Fibroblast of gingiva (primary cell): Measurements from ENCODE around the gene SCYL3.
"Not testable (repeated sequence)": the region's sequence is repeated elsewhere in the genome, so short reads cannot be mapped to it uniquely, and the experiment has no call there.

Source experiments
- DNase-seq: peaks from one replicate; pipeline ENCODE4 v3.0.0-alpha.2; 2011; ENCODE audit warnings: low read depth

The SCYL3 gene, protein sequence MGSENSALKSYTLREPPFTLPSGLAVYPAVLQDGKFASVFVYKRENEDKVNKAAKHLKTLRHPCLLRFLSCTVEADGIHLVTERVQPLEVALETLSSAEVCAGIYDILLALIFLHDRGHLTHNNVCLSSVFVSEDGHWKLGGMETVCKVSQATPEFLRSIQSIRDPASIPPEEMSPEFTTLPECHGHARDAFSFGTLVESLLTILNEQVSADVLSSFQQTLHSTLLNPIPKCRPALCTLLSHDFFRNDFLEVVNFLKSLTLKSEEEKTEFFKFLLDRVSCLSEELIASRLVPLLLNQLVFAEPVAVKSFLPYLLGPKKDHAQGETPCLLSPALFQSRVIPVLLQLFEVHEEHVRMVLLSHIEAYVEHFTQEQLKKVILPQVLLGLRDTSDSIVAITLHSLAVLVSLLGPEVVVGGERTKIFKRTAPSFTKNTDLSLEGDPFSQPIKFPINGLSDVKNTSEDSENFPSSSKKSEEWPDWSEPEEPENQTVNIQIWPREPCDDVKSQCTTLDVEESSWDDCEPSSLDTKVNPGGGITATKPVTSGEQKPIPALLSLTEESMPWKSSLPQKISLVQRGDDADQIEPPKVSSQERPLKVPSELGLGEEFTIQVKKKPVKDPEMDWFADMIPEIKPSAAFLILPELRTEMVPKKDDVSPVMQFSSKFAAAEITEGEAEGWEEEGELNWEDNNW

DNA sequence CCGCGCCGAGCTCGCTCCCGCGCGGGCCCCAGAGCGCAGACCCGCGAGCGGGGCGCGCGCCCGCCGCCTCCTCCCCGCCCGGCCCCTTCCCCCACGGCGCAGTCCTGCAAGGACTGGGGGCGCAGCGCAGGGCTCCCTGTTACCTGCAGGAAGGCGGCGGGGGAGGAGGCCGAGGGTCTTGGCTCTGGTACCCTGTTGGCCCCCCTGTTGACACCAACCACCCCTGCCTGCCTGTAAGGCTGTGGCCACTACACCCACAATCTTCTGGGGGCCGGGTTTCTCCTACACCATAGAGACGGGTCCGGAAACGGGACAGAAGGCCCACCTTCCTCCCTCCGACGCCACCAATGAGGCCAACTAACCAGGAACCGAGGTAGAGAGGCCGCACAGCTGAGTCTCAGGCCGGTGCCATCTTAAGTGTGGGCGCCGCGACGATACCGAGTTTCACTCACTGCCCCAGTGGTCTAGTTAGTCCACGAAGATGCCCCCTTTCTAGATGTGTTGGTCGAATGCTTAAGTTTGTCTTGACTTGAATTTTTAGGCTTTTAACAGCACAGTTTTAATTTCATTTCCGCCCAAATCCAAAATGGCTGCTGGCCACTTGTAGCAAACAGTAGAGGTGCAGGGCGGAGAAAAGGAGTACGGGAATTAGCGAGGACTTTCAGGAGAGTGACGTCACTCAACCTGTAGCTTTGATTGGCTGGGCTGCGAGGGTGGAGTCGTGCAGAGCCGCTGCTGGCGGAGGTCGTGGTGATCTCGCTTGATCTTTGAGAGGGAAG is at the start of gene SCYL3:
Gene SCYL3 (minus strand): TSS at position 252 of the 779 bp plus-strand sequence. CDS start 5,056 bp downstream, outside the sequence.
- DNase-seq = peak; percentile 98

DNA sequence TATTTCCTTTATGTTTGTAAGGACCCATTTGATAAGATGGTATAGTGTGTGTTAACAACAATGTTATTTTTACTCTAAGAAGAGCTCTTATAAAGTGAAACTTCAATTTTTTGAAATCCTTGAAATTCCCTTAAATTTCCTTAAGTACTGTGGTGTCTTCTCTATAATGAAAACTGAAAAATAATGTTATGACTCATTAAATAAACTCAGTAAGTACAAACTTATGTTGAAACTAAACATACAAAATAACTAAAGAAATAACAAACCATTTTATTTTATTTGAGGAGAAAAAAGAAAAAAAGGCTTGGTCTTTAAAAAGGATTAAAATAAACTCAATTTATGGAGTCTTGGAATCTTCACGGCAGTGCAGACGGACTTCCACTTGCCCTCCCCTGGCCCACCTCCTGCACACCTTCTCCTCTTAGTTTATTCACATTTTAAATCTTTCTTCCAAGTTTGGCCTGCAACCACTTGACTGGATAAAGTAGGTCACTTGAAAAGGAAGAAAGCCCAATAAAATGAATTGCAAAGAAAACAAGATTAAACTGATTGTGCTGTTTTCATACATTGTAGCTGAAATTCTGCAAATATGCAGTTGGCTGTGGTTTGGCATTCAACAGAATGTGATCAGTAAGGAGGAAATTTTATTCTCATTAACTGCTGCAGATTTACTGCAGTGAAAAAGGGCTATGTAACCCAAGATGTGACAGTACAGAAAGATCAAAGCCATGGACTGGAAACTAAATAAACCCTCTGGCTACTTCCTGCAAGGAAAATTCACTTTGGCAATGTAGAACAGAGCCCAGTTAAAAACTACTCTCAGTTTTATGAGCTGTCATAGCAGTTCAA is 48.5 kb upstream of the SCYL3 start:
- DNase-seq = peak; percentile 55

DNA sequence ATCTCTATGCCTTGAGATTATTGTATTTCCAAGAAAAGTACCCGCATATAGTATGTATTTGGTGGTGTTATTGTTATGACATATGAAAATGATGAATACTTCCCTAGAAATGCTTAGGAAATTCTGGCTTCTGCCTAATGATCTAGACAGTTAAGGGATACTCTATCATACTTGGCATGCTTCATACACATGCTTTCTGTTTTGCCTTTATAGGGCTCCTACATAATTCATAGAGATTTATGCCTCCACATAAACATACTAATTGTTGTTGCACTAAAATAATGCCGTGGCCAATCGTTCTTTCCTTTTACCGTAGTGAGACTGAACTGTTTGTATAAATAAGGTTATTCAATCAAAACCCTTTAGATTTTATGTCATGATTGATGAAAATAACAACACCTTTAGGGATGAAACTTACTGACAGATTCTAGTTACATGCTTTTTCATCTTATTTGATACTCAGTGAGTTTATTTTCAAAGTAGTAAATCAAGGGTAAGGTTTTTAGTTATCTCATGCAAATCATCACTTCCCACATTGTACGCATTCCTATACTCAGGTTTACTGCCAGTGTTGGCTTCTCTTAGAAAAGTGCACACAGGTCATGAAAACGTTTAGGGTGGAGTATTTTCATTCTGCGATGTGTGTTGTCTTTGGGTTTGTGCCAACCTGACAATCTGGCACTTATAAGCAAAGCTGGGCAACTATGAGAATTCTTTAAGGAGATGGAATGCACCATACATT is 40.5 kb upstream of the SCYL3 start:
- peak; percentile 18 for DNase-seq

DNA sequence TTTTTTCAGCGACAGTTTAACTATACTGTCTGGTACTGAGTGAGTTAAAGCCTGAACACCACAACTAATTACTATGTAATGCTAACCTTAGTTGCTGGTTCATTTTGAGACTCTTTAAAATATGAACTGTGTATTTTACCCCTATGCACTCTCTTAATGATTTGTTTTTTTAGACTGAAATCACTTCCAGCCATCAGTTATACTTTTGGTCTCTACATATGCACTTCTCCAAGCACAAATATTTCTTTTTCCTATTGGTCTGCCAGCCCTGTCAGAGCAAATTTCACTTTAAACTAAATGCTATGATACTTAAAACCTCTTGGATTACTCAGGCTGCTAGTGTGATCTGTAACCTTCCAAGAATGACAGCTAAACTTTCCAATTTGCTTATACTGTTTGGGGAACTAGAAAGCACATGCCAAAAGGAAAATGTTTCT is 38.1 kb upstream of the SCYL3 start:
- DNase-seq = peak; percentile 80

DNA sequence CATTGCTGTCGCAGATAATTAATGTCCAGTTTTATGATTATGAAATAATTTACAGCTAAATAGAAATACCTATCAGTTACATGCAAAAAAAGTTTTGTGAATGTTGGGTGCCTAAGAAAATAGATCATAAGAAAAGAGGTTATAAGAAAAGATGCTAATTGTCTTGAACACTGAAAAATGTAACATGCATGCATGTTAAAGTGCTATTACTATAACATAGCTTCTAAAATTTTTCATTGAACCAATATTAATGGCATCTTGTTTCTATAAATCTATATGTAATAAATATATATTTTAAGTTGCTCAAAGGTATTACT is 35.5 kb upstream of the SCYL3 start:
- DNase-seq = no peak

DNA sequence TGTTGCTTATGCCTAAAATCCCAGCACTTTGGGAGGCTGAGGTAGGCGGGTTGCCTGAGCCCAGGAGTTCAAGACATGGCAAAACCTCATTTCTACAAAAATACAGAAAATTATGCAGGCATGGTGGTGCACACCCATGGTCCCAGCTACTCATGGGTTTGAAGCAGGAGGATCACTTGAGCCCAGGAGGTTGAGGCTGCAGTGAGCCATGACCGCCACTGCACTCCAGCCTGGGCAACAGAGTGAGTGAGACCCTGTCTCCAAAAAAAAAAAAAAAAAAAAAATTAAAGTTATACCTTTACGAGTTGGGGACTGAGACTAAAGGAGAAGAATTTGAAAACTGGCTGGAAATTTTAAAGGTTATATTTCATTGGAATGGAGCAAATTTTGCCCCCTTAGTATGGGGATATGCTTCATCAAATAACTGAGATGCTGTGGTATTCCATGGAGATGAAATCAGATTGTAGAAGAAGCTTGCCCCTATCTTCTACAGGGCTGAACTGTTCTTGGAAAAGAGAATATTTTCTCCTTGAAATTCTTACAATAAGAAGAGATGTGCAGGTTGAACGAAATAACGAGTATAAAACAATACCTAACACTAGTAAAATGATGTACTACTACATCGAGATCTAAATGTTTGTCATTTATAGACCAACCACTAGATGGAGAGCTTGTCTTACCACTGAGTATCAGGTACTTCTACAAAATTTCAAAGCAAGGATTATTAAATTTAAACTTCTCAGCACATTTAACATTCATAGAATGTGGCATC is 34.9 kb upstream of the SCYL3 start:
- peak; percentile 63 for DNase-seq

DNA sequence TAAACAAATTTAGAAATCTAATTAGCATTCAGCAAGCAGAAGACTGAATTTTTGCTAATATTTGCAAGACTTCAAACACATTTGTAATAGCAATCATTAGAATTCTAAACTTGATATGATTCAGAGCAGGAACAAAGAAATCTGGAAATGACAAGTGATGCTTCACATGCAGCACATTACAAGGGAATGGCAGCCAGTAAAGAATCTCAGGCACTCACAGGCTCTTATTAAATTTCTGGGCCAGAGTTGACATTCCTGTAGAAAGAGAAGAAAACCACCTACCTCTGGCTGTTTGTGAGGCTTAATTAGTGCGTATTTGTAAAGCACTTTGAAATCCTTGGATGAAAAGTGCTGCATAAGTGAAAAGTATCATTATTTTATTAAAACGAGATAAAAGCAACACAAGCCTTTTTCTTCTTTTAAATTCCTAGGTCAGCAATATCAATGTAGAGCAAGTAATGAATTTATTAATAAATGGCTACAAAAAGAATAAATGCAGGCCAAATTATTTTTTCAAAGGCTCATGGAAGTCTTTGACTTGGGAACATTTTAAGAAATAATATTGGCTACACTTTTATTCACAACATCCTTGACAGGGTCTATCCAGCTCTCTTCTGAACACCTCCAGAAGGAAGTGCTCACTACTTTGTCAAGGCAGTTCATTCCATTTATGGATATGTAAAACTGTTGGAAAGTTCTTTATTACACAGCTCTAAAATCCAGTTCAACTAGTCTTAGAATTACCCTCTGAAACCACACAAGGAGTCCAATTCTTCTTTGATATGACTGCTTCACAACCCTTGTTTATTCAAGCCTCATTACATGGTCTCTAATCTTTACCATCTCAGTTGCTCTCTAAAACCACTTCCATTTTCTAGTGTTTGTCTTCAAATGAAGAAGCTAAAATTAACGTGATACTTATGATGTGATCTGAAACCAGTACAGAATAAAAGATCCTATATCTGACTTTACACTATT is 32.1 kb upstream of the SCYL3 start:
- DNase-seq = no peak

DNA sequence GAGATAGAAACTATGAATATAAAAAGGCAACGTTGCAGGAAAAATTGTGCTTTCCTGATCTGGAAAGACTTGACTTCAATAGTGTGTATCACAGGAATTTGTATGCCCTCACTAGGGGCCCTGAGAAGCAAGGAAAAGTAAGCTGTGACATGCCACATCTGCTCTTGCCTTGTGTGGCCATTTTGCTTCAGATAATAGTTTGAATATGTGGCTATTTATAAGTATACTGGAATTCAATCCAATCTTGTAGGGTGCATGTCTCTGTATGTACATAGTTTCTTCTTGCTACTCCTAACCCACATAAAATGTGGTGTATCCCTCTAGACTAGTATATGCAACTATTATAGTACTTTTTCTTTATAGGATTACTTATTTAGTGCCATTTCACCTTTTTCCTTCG is 31.1 kb upstream of the SCYL3 start:
- DNase-seq = no peak

DNA sequence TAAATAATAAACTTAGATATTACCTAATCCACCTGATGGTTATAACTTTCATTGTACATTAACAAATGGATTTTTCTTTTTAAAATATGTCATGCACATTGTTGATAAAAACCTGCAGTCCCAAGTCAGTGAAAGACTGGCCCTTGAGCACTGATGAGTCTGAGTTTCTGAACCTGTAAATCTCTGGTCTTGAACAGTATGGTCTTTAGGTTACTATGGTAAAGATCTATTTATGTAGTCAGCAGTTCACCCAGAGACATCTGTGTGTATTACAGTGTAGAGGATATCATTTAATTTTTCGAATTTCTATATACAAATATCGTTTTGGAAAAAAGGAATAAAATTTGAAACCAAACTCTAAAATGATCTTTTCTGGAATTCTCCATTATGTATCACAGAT is 30.4 kb upstream of the SCYL3 start:
- DNase-seq = no peak

DNA sequence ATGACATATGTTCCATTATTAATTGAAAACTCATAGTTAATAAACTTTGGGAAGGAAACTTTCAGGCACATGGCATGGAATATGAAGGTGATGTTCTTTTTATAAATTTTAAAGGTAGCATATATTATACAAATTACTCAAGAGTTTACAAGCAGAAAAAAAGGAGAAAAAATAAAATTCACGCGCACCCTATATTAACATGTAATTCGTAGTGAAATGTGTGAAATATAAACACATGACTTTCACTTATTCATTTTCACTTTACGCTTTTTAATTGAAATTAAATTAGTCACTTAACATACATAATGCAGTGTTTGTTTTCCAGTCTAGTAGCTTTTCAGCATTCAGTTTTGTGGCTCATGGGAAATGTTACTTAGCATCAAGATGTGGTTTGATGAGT is 27.4 kb upstream of the SCYL3 start:
- DNase-seq = no peak

DNA sequence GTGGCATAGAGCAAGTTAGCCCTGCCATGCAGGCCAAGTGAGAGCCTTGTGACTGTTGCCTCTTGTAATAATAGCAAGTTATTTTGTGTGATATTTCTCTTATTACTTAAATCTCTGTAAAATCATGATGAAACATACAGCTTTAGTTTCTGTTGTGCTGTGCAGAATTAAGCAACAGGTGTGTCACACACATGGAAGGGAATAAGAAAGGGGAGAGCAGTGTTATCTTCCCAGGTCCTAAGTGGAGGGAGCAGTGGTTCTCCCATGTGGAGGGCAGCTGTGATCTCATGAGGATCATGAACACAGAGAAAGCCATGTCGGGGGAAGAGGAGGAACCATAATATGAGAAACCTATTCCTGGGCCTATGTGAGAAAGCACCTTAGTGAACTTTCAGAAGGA is 25.2 kb upstream of the SCYL3 start:
- no peak for DNase-seq

DNA sequence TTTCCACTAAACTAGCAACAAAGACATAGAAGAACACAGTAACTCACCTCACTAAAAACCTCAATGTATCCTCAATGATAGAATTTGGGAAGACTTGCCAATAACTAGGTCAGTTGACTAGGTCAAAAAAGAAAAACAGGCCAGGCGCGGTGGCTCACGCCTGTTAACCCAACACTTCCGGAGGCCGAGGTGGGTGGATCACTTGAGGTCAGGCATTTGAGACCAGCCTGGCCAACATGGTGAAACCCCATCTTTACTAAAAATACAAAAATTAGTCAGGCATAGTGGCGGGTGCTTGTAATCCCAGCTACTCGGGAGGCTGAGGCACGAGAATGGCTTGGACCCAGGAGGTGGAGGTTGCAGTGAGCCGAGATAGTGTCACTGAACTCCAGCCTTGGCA is 24.5 kb upstream of the SCYL3 start:
- not testable (repeated sequence) for DNase-seq

DNA sequence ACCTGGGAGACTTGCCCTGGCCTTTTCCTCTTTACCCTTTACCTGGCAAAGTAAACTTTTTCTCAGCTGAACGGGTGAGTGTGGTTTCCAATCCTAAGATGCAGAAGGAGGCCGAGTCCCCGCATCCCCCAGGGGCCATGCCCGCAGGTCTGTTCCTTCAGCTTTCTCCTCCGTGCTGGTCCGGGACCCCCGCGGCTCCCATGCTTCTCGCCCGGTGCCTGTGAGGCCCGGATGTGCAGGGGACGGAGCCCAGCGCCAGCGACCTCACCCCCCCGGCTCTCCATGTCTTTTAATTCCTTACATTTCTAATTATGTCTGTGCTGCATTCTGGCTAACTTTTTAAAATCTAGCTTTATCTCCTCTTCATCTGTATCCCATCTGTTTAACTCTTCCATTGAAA is 21.5 kb upstream of the SCYL3 start:
- DNase-seq = no peak

DNA sequence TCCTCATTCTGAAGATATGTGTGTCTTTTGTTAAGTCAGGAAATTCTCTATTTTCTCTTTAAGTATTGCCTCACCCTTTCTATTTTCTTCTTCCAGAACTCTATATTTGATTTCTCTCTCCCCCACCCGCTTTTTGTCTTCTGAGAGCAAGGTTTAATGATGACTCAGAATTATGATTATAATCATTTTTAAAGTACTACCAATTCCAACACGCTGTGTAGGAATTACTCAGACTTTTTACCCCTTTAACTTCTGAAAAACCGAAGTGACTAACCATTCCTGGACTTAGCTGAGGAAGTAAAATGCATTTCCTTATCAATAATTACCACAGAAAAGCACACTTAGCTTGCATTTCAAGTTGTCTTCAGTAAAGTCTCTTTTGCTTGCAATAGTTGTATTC is 20.8 kb upstream of the SCYL3 start:
- peak; percentile 31 for DNase-seq

DNA sequence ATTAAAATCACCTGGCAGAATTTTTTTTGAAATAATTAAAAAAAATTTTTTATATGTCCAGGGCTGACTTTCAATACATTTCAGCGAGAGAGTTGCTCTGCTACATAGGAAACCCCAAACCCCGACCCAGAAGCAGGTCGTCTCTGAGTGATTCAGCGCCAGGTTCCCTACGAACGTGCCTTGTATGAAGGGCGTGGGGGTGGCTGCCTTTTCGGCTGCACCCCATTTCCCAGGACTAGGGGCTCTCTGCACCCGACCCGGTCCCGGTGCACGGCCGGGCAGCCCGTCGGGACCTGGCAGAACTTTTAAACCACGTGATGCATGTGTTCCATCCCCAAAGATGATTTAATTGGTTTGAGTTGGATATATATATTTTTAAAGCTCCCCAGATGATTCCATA is 15.8 kb upstream of the SCYL3 start:
- no peak for DNase-seq

DNA sequence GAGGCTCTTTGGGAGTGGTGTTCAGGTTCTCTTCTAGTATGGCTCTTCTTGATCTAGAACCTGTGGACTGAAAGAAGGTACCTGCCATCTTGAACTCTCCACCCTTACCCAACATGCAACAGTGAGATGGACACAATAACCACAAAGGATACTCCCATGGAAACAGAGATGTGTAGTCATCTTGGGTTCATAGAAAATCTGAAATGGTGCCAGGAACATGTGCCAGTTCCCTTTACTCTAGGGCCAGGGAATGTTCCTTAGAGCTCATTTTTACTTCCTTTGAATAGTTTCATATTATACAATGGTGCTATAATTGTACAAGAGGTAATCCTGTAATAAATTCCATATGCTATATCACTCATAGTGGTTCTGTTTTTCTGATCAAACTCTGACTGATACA is 13.2 kb upstream of the SCYL3 start:
- DNase-seq = peak; percentile 84

DNA sequence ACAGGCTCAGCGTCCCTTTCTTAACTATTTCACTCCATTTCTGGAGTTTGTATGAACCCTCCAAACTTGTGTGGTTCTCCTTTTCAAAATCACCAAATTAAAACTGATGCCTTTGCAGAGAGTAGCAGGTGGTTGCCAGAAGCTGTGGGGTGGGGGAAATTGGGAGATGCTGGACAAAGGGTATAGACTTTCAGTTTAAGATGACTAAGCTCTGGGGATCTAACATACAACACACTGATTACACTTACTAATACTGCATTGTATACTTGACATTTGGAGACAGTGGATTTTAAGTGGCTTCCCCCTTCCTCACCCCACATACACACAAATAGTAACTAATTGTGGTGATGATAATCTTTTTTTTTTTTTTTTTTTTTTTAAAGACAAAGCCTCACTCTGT is 11.1 kb upstream of the SCYL3 start:
- no peak for DNase-seq

DNA sequence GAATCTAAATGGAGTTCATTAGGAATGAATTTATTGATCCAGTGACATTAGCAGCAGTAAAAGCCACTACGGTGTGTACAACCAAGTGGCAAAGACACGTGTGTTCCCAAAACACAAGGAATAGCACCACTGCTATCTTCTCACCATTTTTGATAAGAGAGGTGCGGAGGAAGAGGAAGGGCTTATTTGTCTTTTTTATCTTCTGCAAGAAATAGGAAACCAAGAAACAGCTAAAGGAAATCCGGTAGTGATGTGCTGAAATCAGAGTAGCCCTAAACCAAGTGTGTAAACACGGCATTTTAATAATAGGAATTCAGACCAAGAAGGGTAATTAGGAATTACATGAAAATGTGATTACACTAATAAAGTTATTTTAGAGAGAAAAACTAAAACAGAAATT is 9.1 kb upstream of the SCYL3 start:
- DNase-seq = no peak

DNA sequence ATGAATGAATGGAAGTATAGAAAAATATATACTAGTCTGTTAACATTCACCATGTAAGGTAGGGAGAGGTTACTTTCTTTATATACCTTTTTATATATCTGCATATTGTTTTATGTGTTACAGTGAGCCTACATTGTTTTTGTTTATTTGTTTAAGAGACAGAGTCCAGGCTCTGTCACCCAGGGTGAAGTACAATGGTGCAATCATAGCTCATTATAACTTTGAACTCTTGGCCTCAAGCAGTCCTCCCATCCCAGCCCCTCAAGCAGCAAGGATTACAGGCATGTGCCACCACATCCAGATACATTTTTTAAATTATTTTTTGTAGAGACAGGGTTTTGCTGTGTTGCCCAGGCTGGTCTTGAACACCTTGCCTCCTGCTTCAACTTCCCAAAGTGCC is 7.4 kb upstream of the SCYL3 start:
- DNase-seq = no peak
